Measurements from ENCODE around the gene KCTD1.

Gene KCTD1

GRCh38 chr18:26457195-26457594, 91.2 kb downstream of the KCTD1 start:
- Histone ChIP-seq H3K36me3 (ENCODE audit: control insufficient read depth in 4 of 4, insufficient read depth in 4 of 4, low read length in 3 of 4) (no peaks in the 10 kb centered on the region), H3K27ac (ENCODE audit: insufficient read depth in 1 of 2, low read depth in 1 of 2, low read length in 2 of 2, poor library complexity in 1 of 2, severe bottlenecking in 2 of 2) (no peak overlapping the region), H3K27me3 (replicated peaks in 2 of 5; ENCODE audit: control insufficient read depth in 4 of 5, insufficient read depth in 5 of 5, low read length in 4 of 5) (no peaks in the 10 kb centered on the region), H3K4me1 (ENCODE audit: control extremely low read depth in 1 of 4, control insufficient read depth in 4 of 4, insufficient read depth in 4 of 4, low read length in 3 of 4) (peaks cover 0 to 17% (median 12%) of the 10 kb centered on the region in 4 experiments), H3K4me3 (ENCODE audit: control insufficient read depth in 1 of 7, extremely low read depth in 1 of 7, insufficient read depth in 4 of 7, low read depth in 2 of 7, low read length in 6 of 7) (no peak overlapping the region), H3K9me3 (ENCODE audit: control extremely low read depth in 1 of 5, control insufficient read depth in 4 of 5, insufficient read depth in 2 of 5, low read depth in 1 of 5, low read length in 4 of 5) (no peaks in the 10 kb centered on the region)
- CTCF ChIA-PET, result no interaction called here
- POLR2A ChIA-PET, result no interaction called here
- no peak for DNase-seq
- WGBS (ENCODE audit: insufficient coverage), result 100% methylated on average over 2 of the region's 4 CpGs

- Histone ChIP-seq H3K27me3 (replicated peaks in 2 of 5; ENCODE audit: control insufficient read depth in 4 of 5, insufficient read depth in 5 of 5, low read length in 4 of 5) (no peaks in the 10 kb centered on the region), H3K36me3 (ENCODE audit: control insufficient read depth in 4 of 4, insufficient read depth in 4 of 4, low read length in 3 of 4) (no peaks in the 10 kb centered on the region), H3K27ac (ENCODE audit: insufficient read depth in 1 of 2, low read depth in 1 of 2, low read length in 2 of 2, poor library complexity in 1 of 2, severe bottlenecking in 2 of 2) (no peak overlapping the region), H3K4me1 (ENCODE audit: control extremely low read depth in 1 of 4, control insufficient read depth in 4 of 4, insufficient read depth in 4 of 4, low read length in 3 of 4) (peaks cover 0 to 17% (median 12%) of the 10 kb centered on the region in 4 experiments), H3K9me3 (ENCODE audit: control extremely low read depth in 1 of 5, control insufficient read depth in 4 of 5, insufficient read depth in 2 of 5, low read depth in 1 of 5, low read length in 4 of 5) (no peaks in the 10 kb centered on the region), H3K4me3 (ENCODE audit: control insufficient read depth in 1 of 7, extremely low read depth in 1 of 7, insufficient read depth in 4 of 7, low read depth in 2 of 7, low read length in 6 of 7) (no peak overlapping the region)
- ChIA-PET POLR2A (no interaction called here), CTCF (interaction anchor here (1.1 to 1.2 kb wide), 2 partner anchors 9 to 12 kb away, joined by 3 to 4 read pairs; no protein-coding TSS in a partner anchor)
- WGBS (ENCODE audit: insufficient coverage), result 100% methylated on average over 1 of the region's 3 CpGs
- peak; percentile 6 to 8 (median 7) for DNase-seq
These were observed 92.3 kb downstream of the KCTD1 start for GRCh38 chr18:26456070-26456491.

DNA sequence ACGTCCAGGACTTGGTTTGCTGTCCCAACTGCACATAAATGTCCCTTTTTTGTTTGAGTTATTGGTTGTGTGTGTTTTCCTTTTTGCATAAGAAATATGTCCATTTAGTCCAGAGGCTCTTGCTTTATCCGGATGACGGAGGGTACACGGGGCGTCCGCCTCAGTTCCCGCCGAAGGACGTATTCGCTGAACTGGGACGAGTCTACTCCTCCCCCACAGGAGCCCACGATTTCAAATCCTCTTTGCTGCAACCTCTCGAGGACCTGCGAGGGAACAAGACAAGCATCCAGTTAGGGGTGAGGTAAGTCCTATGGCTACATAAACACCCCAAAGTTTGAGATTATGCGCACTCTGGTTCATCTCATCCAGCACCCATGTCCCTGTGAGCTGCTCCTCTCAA, 92.7 kb downstream of the KCTD1 start:
- Histone ChIP-seq H3K27ac (ENCODE audit: insufficient read depth in 1 of 2, low read depth in 1 of 2, low read length in 2 of 2, poor library complexity in 1 of 2, severe bottlenecking in 2 of 2) (no peak overlapping the region), H3K36me3 (ENCODE audit: control insufficient read depth in 4 of 4, insufficient read depth in 4 of 4, low read length in 3 of 4) (no peaks in the 10 kb centered on the region), H3K4me3 (ENCODE audit: control insufficient read depth in 1 of 7, extremely low read depth in 1 of 7, insufficient read depth in 4 of 7, low read depth in 2 of 7, low read length in 6 of 7) (no peak overlapping the region), H3K9me3 (ENCODE audit: control extremely low read depth in 1 of 5, control insufficient read depth in 4 of 5, insufficient read depth in 2 of 5, low read depth in 1 of 5, low read length in 4 of 5) (no peaks in the 10 kb centered on the region), H3K4me1 (ENCODE audit: control extremely low read depth in 1 of 4, control insufficient read depth in 4 of 4, insufficient read depth in 4 of 4, low read length in 3 of 4) (peaks cover 0 to 17% (median 12%) of the 10 kb centered on the region in 4 experiments), H3K27me3 (replicated peaks in 2 of 5; ENCODE audit: control insufficient read depth in 4 of 5, insufficient read depth in 5 of 5, low read length in 4 of 5) (no peaks in the 10 kb centered on the region)
- CTCF ChIA-PET, result interaction anchor here (1.1 to 1.2 kb wide), 2 partner anchors 10 to 12 kb away, joined by 3 to 4 read pairs; no protein-coding TSS in a partner anchor
- POLR2A ChIA-PET, result no interaction called here
- no peak for DNase-seq
- 97% methylated on average over 15 of the region's 15 CpGs for WGBS (ENCODE audit: insufficient coverage)

DNA sequence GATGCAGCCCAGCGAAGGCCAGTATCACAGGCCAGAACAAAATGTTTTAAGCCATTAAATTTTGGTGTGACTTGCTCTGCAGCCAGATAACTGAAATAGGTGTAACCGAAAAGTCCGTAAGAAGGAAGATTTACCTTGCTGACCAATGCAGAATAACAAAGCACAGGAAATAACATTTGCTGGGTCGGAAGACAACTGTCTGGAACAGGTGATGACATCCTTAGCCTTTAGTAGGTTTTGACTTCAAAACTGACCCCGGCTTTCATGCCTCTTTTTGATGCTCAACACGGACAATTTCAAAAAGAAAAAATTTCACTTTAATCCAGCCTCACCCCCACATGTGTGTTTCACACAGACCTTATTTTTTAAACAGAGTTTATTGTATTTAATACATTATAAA, 93.7 kb downstream of the KCTD1 start:
- POLR2A ChIA-PET, result no interaction called here
- no peak overlapping the region for H3K4me3 ChIP-seq (ENCODE audit: control insufficient read depth in 1 of 7, extremely low read depth in 1 of 7, insufficient read depth in 4 of 7, low read depth in 2 of 7, low read length in 6 of 7)
- H3K27me3 ChIP-seq (replicated peaks in 2 of 5; ENCODE audit: control insufficient read depth in 4 of 5, insufficient read depth in 5 of 5, low read length in 4 of 5), result no peaks in the 10 kb centered on the region
- 100% methylated on average over 4 of the region's 6 CpGs for WGBS (ENCODE audit: insufficient coverage)
- peaks cover 0 to 17% (median 10%) of the 10 kb centered on the region in 4 experiments for H3K4me1 ChIP-seq (ENCODE audit: control extremely low read depth in 1 of 4, control insufficient read depth in 4 of 4, insufficient read depth in 4 of 4, low read length in 3 of 4)
- no peak for DNase-seq
- CTCF ChIA-PET, result no interaction called here
- H3K9me3 ChIP-seq (ENCODE audit: control extremely low read depth in 1 of 5, control insufficient read depth in 4 of 5, insufficient read depth in 2 of 5, low read depth in 1 of 5, low read length in 4 of 5), result no peaks in the 10 kb centered on the region
- H3K36me3 ChIP-seq (ENCODE audit: control insufficient read depth in 4 of 4, insufficient read depth in 4 of 4, low read length in 3 of 4), result no peaks in the 10 kb centered on the region
- H3K27ac ChIP-seq (ENCODE audit: insufficient read depth in 1 of 2, low read depth in 1 of 2, low read length in 2 of 2, poor library complexity in 1 of 2, severe bottlenecking in 2 of 2), result no peak overlapping the region

- Histone ChIP-seq H3K4me3 (ENCODE audit: control insufficient read depth in 1 of 7, extremely low read depth in 1 of 7, insufficient read depth in 4 of 7, low read depth in 2 of 7, low read length in 6 of 7) (no peak overlapping the region), H3K9me3 (ENCODE audit: control extremely low read depth in 1 of 5, control insufficient read depth in 4 of 5, insufficient read depth in 2 of 5, low read depth in 1 of 5, low read length in 4 of 5) (no peaks in the 10 kb centered on the region), H3K27me3 (replicated peaks in 2 of 5; ENCODE audit: control insufficient read depth in 4 of 5, insufficient read depth in 5 of 5, low read length in 4 of 5) (no peaks in the 10 kb centered on the region), H3K4me1 (ENCODE audit: control extremely low read depth in 1 of 4, control insufficient read depth in 4 of 4, insufficient read depth in 4 of 4, low read length in 3 of 4) (peaks cover 0 to 15% (median 10%) of the 10 kb centered on the region in 4 experiments), H3K36me3 (ENCODE audit: control insufficient read depth in 4 of 4, insufficient read depth in 4 of 4, low read length in 3 of 4) (no peaks in the 10 kb centered on the region), H3K27ac (ENCODE audit: insufficient read depth in 1 of 2, low read depth in 1 of 2, low read length in 2 of 2, poor library complexity in 1 of 2, severe bottlenecking in 2 of 2) (no peak overlapping the region)
- WGBS (ENCODE audit: insufficient coverage), result 93% methylated on average over 3 of the region's 3 CpGs
- ChIA-PET POLR2A (no interaction called here), CTCF (no interaction called here)
- DNase-seq, result no peak
These were observed 94.2 kb downstream of the KCTD1 start for GRCh38 chr18:26454192-26454591.

DNA sequence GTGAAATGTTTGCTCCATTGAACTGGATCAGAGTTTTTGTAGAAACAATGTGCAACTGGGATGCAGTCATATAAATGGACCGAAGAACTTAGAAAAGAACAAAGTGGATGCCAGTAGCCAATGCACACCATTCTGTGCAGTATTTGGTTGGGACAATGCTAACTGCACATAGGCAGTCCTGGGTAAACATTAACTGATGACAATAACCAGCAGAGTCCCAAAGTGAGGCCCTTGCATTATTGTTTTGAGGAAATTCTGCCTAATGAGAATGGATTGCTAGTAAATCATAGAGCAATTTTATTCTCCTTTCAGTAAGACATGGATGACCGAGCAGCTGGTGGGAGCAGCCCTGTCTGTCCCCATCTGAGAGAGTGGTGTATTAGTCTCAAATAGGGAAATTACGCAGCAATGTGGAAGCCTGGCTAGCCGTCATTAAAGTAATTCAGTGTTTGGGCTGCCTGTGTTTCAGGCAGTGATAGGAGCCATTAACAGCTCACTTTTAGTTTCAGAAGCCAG, 94.9 kb downstream of the KCTD1 start:
- DNase-seq, result no peak
- Histone ChIP-seq H3K27me3 (replicated peaks in 2 of 5; ENCODE audit: control insufficient read depth in 4 of 5, insufficient read depth in 5 of 5, low read length in 4 of 5) (no peaks in the 10 kb centered on the region), H3K36me3 (ENCODE audit: control insufficient read depth in 4 of 4, insufficient read depth in 4 of 4, low read length in 3 of 4) (no peaks in the 10 kb centered on the region), H3K9me3 (ENCODE audit: control extremely low read depth in 1 of 5, control insufficient read depth in 4 of 5, insufficient read depth in 2 of 5, low read depth in 1 of 5, low read length in 4 of 5) (no peaks in the 10 kb centered on the region), H3K4me1 (ENCODE audit: control extremely low read depth in 1 of 4, control insufficient read depth in 4 of 4, insufficient read depth in 4 of 4, low read length in 3 of 4) (peaks cover 0 to 7% (median 4%) of the 10 kb centered on the region in 4 experiments), H3K27ac (ENCODE audit: insufficient read depth in 1 of 2, low read depth in 1 of 2, low read length in 2 of 2, poor library complexity in 1 of 2, severe bottlenecking in 2 of 2) (no peak overlapping the region), H3K4me3 (ENCODE audit: control insufficient read depth in 1 of 7, extremely low read depth in 1 of 7, insufficient read depth in 4 of 7, low read depth in 2 of 7, low read length in 6 of 7) (no peak overlapping the region)
- ChIA-PET POLR2A (no interaction called here), CTCF (no interaction called here)
- 100% methylated on average over 3 of the region's 4 CpGs for WGBS (ENCODE audit: insufficient coverage)

- Histone ChIP-seq H3K9me3 (ENCODE audit: control extremely low read depth in 1 of 5, control insufficient read depth in 4 of 5, insufficient read depth in 2 of 5, low read depth in 1 of 5, low read length in 4 of 5) (no peaks in the 10 kb centered on the region), H3K36me3 (ENCODE audit: control insufficient read depth in 4 of 4, insufficient read depth in 4 of 4, low read length in 3 of 4) (no peaks in the 10 kb centered on the region), H3K27ac (ENCODE audit: insufficient read depth in 1 of 2, low read depth in 1 of 2, low read length in 2 of 2, poor library complexity in 1 of 2, severe bottlenecking in 2 of 2) (no peak overlapping the region), H3K27me3 (replicated peaks in 2 of 5; ENCODE audit: control insufficient read depth in 4 of 5, insufficient read depth in 5 of 5, low read length in 4 of 5) (no peaks in the 10 kb centered on the region), H3K4me1 (ENCODE audit: control extremely low read depth in 1 of 4, control insufficient read depth in 4 of 4, insufficient read depth in 4 of 4, low read length in 3 of 4) (no peaks in the 10 kb centered on the region), H3K4me3 (ENCODE audit: control insufficient read depth in 1 of 7, extremely low read depth in 1 of 7, insufficient read depth in 4 of 7, low read depth in 2 of 7, low read length in 6 of 7) (no peak overlapping the region)
- POLR2A ChIA-PET, result no interaction called here
- CTCF ChIA-PET, result no interaction called here
- WGBS (ENCODE audit: insufficient coverage), result 98% methylated on average over 6 of the region's 8 CpGs
- no peak for DNase-seq
These were observed 97.2 kb downstream of the KCTD1 start for GRCh38 chr18:26450989-26451682.
